SU-DHL-6 (cell line): ENCODE measurements around the gene GRM1.

Source experiments
- CTCF ChIP-seq: fragments of 200-600 bp; sonication (generic); IDR thresholded peaks from one replicate; pipeline ENCODE4 v1.5.1; 2017; ENCODE audit warnings: antibody characterized with exemption, mild to moderate bottlenecking, low read length, moderate library complexity; ENCODE audit not compliant: insufficient read depth, poor library complexity, severe bottlenecking
- EZH2phosphoT487 ChIP-seq: fragments of 200-600 bp; sonication (generic), shearing (Covaris generic); conservative IDR thresholded peaks from 2 replicates; pipeline ENCODE4 v1.6.1; 2018; ENCODE audit warnings: mild to moderate bottlenecking, antibody characterized with exemption, low read length, moderate library complexity, mixed read lengths

- TF ChIP-seq CTCF, result no peak
- TF ChIP-seq EZH2phosphoT487, result no peak
Measured at GRCh38 chr6:146361128-146361924, 332.5 kb downstream of the GRM1 start.
